ENCODE results near the gene FBXO27.
"Not testable (repeated sequence)": the region's sequence is repeated elsewhere in the genome, so short reads cannot be mapped to it uniquely, and the experiment has no call there.

Gene FBXO27

DNA sequence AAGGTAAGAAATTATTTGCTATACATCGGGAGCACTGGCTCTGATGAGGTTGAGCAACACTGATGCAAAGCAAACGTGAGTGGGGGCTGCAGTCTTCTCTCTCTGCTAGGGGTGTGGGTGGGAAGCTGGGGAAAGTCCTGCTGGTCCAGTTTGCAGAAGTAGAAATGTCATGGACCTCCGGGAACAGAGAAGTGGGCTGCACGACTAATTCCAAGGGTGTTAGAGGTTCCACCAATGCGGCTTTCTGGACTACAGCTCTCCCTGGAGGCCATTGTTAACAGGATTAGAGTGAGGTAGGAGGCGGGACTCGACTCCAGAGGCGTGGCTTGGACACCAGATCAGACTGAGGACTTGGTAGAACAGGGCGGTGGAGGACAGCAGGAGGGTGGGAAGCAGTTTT, 5.7 kb upstream of the FBXO27 start:
- no peak for DNase-seq (ENCODE audit: low read depth in 2 of 2)

DNA sequence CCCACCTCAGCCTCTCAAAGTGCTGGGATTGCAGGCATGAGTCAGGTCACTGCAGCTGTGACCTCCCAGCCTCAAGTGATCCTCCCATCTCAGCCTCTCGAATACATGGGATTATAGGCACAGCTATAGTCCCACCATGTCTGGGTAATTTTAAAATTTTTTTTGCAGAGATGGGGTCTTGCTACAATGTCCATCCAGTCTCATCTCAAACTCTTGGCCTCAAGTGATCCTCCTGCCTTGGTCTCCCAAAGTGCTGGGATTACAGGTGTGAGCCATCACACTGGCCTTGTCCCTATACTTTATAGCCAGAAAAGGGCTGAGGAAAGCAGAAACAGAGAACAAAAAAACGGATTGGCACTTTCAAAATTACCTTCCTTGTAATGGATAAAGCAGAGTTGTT, 4.8 kb upstream of the FBXO27 start:
- DNase-seq (ENCODE audit: low read depth in 2 of 2) = no peak

DNA sequence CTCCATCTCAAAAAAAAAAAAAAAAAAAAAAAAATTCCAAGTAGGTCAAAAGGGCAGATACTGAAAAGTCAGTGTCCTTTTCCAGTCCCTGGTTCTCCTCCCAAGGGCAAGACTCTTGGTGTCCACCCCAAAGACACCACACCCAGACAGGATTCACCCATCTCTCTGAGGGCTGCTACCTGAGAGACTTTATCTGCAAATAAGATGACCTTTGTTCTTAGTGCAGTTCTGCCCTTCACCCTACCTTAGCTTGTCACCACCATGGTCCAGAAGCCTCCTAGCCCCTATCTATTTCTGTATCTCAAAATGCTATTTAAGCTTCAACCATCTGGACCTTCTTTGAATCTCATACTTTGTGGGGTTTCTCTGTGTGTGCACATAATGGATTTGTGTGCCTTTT, 4.2 kb upstream of the FBXO27 start:
- no peak for DNase-seq (ENCODE audit: low read depth in 2 of 2)

DNA sequence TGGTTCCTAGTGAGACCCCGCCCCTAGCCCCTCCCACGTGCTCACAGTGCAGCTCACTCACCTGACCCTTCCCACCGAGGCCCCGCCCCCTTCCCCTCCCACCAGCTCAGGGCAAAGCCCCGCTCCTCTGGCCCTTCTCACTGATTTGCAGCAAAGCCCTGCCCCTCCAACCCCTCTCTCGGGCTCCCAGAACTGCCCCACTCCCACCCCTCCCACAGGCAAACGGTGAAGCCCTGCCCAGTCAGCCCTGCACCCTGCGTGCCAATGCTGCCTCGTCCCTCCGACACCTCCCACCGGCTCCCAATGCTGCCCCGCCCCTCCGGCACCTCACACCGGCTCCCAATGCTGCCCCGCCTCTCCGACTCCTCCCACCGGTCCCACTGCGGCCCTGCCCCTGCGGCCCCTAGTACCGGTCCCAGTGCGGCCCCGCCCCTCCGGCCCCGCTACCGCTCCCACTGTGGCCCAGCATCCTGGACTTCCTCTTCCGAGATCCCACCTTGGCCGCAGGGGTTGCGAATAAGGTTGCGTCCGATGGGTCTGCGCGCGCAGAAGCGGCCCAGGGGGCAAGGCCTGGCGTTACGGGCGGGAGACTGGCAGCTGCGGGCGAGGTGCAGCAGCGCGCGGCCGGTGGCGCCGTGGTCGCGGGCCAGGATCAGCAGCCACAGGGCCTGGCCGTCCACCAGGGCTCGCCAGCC, 834 bp downstream of the FBXO27 start:
- DNase-seq (ENCODE audit: low read depth in 2 of 2) = peak; percentile 42 to 61

DNA sequence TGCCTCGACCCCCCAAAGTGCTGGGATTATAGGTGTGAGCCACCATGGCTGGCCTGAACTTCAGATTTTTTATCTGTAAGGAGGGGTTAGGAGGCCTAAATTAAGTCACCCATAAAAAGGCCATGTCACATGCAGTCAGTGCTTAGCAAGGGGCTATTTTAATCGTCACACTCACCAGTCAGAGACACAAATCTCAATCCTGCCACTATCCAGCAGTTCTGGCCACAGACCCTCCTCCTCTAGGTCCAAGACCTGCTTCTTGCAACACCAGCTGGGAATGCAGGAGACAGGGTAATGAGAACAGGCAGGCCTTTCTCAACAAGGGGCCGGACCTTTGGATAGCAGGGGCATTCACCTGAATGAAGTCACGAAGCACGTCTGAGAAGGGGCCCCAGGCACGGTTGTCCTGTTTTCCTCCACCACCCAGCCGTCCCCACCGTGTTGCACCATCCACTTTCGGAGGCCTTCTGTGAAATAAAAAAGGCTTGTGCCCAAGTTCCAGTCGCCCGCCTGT, 1.4 kb downstream of the FBXO27 start:
- DNase-seq (ENCODE audit: low read depth in 2 of 2) = no peak

DNA sequence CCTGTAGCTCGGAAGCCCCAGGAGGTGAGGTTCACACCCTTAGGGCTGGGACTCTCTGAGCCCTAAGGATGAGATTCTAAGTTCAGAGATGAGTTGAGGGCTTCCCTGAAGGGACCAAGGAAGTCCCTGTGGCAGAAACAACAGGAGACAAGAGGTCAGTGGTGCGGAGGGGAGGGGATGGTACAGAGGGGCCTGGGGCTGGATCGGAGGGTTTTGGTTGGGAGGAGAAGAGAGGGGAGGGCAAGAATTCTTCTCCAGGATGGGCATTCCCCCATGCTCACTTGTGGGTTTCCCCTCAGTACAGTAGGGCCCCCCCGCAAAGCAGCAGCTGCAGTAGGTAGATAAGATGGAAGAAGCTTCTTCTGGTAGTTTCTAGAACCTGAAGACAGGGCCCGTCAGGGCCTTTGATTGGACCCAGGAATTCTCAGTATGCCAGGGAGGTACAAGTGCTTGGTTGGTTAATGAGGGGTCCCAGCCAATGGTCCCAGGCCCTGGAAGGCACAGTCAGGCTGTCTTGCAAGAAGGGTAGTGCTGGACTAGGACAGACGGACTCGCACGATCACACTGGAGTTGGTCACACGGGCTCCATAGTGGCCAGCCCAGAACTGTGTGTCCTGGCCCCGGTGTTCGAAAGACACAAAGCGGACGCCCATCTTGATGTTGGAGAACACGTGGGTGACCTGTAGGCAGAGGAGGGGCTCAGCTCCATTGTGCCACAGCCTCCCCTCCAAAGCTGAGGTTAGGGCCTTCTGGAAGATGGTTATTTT, 7.3 kb downstream of the FBXO27 start:
- no peak for DNase-seq (ENCODE audit: low read depth in 2 of 2)

DNA sequence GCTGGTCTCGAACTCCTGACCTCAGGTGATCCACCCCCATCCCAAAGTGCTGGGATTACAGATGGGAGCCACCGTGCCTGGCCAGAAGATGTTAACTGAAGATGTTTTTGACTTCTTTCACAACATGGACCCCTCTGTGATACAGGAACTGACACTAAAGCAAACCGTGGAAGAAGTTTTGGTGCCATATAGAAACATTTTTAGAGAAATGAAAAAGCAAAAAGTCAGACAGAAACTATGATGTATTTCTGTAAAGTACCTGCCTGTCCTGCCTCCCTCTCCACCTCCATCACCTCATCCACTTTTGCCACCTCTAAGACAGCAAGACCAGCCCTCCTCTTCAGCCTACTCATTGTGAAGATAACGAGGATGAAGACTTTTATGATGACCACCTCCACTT, 11.3 kb downstream of the FBXO27 start:
- DNase-seq (ENCODE audit: low read depth in 2 of 2) = no peak

DNA sequence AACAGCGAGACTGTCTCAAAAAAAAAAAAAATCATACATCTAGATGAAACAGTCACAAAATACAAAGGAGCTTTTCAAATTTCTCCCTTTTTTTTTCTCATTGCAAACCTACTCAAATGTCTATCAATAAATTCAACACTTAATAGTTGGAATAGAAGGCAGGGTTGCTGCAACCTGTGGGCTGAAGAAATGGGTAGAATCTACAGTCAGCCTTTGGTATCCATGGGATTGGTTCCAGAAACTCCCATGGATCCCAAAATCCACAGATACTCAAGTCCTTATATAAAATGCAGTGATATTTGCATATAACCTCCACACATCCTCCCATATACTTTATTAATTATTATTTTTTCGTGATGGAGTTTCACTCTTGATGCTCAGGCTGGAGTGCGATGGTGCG, 14.7 kb downstream of the FBXO27 start:
- no peak for DNase-seq (ENCODE audit: low read depth in 2 of 2)

DNA sequence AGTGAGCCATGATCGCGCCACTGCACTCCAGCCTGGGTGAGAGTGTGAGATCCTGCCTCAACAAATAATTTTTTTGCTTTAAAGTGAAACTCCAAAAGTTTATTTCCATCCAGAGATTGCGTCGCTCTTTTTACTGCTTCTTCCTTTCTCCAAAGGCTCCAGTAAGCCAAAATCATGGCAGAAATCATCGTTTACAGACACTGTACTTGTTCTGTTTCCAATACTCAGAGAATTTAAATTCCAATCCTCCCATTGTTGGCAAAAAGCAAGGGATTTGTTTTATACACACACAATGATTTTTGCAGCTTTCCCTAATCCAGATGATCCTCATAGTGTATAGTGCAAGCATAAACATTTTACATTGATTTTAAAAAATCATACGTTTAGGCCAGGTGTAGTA, 15.3 kb downstream of the FBXO27 start:
- no peak for DNase-seq (ENCODE audit: low read depth in 2 of 2)

DNA sequence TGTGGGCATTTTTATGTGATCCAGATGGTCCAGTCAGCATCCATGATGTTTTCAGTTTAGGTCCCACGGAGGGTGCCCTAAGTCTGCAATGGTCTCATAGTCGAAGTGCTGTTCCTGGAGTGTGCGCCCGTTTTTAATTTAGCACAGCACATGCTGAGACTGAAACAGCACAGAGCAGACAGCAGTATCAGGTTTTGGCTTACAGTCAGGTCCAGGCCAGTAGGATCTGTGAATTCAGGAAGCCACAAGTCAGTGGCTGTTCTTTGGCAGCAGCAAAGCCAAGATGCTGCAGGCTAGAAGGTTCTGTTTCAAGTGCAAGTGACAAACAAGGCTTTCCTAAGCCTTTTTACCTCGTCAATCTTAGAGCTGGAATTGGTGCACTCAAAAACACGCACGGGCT, 18.3 kb downstream of the FBXO27 start:
- DNase-seq (ENCODE audit: low read depth in 2 of 2) = no peak

DNA sequence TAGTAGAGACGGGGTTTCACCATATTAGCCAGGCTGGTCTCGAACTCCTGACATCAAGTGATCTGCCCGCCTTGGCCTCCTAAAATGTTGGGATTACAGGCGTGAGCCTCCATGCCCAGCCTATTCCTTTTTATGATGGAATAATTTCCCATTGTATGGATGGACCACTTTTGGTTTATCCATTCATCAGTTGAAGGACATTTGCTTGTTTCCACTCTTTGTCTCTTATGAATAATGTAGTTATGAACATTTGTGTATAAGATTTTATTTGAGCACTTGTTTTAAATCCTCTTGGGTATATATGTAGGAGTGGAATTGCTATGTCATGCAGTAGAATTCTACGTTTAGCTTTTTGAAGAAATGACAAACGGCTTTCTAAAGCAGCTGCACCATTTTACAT, 23.3 kb downstream of the FBXO27 start:
- DNase-seq (ENCODE audit: low read depth in 2 of 2) = no peak

DNA sequence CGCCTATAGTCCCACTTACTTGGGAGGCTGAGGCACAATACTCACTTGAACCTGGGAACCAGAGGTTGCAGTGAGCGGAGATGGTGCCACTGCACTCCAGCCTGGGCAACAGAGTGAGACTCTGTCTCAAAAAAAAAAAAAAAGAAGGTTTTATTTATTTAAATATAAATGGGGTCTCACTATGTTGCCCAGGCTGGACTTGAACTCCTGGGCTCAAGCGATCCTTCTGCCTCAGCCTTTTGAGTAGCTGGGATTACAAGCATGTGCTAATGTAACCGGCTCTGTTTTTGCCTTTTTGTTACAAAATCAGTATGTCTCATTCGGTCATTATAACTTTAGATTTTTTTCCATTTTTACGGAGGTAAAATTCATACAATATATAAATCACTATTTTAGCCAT, 24.2 kb downstream of the FBXO27 start:
- DNase-seq (ENCODE audit: low read depth in 2 of 2) = no peak

DNA sequence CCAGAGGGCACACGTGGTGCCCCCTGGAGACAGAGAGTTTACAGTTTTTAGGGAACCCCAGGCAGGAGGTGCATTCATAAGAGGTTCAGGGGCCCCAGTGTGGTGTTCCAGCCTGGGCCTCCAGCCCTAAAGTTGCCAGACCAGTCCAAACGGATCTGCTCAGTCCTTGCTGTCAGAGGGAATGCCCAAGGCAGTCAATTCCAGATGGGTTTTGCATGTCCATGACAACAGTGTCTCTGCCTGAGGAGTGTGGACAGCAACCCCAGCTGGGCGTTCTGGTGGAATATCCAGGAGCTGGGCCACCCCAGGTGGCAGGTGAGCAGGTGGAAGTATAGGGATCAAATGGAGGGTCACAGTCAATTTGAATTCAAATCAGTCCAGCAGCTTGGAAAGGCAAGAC, 25.3 kb downstream of the FBXO27 start:
- no peak for DNase-seq (ENCODE audit: low read depth in 2 of 2)

DNA sequence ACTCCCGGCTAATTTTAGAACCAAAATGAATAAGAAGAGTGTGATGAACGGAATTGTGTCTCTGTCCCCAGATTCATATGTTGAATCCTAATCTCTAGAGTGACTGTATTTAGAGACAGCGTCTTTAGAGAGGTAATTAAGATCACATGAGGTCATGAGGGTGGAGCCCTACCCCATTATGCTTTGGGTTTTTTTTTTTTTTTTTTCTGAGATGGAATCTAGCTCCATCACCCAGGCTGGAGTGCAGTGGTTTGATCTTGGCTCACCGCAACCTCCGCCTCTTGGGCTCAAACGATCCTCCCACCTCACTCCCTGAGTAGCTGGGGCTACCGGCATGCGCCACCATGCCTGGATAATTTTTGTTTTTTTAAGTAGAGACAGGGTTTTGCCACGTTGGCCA, 27.9 kb downstream of the FBXO27 start:
- DNase-seq (ENCODE audit: low read depth in 2 of 2) = no peak

DNA sequence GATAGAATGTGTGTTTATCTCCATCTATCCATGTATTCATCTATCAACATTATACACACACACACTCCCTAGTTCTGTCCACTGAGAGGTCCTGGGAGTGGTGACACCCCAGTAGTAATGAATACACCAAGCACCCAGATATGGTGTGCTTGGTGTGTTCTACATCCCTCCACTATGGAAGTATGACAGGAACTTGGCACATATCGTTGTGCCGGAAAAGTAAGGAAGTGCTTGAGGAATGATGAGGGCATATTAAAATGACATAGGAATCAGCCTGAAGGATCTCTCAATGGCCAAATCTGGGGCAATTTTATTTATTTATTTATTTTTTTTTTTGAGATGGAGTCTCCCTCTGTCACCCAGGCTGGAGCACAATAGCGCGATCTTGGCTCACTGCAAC, 28.6 kb downstream of the FBXO27 start:
- no peak for DNase-seq (ENCODE audit: low read depth in 2 of 2)

DNA sequence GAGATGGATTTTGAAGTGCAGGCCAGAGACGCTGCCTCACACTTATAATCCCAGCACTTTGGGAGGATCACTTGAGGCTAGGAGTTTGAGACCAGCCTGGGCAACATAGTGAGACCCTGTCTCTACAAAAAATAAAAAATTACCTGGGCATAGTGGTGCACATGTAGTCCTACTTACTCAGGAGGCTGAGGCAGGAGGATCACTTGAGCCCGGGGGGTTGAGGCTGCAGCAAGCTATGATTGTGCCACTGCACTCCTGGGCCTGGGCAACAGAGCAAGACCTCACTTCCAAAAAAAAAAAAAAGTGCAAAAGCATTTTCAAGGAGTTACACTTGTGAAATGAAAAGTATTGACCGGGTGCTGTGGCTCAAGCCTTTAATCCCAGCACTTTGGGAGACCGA, 29.2 kb downstream of the FBXO27 start:
- no peak for DNase-seq (ENCODE audit: low read depth in 2 of 2)

DNA sequence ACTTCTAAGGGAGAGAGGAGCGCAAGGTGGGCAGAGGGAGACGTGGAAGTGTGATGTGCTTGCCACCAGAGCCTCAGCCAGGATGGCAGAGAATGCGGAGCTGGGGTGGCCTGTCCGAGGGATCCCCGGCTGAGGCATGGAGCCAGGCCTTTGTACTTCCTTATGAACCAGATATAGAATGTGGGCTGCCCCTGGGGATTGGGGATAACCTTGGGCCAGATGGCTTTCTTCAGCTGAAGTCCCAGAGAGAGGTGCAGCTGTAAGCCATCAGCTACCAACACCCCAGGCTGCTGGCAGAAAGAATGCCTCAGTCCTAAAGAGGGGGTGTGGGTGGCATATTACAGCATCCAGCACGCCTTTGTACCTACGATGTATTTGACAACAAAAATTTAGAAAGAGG, 31.3 kb downstream of the FBXO27 start:
- DNase-seq (ENCODE audit: low read depth in 2 of 2) = no peak

DNA sequence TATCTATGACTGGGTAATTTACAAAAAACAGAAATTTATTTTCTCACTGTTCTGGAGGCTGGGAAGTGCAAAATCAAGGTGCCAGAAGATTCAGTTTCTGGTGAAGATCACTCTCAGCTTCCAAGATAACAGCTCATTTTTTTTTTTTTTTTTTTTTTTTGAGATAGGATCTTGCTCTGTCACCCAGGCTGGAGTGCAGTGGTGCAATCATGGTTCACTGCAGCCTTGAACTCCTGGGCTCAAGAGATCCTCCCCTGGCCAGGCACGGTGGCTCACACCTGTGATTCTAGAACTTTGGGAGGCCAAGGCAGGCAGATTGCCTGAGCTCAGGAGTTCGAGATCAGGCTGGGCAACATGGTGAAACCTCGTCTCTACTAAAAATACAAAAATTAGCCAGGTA, 34.8 kb downstream of the FBXO27 start:
- DNase-seq (ENCODE audit: low read depth in 2 of 2) = not testable (repeated sequence)

DNA sequence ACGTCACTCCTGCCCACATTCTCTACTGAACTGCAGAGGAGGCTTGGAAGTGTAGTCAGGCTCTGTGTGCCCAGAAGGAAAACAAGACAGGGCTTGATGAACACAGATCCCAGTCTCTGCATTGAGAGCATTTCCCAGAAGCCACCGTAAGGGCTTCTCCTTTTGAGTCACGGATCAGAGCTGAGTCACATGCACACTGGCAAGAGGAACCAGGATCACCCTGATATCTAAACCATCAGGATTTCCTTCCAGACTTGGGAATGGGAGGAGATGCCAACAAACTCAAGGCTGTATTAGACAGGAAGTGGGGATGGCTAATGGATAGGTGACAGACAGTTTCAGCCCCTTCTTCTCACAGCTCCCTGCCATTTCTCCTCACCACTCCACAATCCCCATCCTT, 39.1 kb downstream of the FBXO27 start:
- DNase-seq (ENCODE audit: low read depth in 2 of 2) = no peak

DNA sequence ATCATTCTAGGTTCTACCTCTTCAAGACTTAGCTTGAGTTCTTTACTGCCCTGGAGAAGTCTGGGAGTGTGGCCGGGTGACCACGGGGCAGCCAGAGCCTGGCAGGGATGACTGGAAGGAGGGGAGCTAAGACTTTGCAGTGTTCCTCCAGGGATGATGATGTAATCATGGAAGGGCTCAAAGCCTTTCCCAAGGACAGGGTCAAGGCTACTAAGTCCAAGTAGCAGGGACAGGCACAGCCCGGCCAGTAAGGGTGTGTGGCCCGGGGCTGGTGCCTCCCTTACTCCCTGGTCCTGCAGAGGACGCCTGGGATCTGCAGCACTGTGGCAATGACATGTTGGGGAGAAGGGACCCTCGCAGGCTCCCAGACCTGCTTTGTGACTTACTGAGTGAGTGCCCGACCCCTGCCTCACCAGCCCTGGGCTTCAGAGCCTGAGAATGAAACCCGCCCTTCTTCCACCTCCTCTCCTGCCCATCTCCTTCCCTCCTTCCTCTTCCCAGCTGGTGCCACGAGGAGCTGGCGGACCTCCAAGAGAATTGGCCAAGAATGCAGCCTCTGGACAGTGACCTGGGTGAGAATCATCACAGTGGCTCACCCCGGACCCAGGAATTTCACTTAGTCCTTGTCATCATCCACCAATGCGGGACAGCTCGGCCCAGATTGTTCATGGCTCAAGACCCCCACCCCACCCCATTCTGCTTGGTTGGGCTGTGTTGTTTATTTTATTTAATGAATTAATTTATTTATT, 41.2 kb downstream of the FBXO27 start:
- DNase-seq (ENCODE audit: low read depth in 2 of 2) = no peak

DNA sequence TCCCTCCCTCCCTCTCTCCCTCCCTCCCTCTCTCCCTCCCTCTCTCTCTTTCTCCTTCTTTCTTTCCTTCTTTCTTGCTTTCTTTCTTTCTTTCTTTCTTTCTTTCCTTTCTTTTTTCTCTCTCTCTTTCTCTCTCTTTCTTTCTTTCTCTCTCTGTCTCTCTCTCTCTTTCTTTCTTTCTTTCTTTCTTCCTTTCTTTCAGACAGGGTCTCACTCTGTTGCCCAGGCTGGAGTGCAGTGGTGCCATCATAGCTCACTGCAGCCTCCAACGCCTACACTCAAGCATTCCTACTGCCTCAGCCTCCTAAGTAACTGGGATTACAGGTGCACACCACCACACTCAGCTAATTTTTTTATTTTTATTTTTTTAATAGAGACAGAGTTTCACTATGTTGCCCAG, 42.7 kb downstream of the FBXO27 start:
- DNase-seq (ENCODE audit: low read depth in 2 of 2) = not testable (repeated sequence)

DNA sequence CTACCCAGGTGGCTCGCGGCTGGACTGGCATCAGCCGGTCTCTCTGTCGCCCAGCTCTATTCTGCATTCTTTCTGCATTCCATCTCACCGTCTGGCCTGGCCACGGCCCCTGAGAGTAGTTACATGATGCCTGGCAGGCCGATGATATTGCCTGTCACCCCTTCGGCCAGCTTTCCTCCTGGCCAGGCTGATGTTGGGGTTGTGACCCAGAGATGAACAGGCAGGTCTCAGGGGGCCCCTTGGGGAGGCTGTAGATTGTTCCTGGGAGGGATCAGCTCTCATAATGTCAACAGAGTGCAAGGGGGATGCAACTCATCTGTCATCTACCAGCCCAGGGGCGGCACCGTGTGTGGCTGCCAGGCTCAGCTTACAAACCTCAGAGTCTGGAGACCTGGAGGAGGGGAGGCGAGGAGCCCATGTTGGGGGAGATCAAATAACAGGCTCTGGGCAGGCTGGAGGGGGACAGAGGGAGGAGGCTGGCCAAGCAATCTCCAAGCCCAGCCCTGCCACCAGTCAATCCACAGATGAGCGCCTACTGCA, 43.2 kb downstream of the FBXO27 start:
- DNase-seq (ENCODE audit: low read depth in 2 of 2) = no peak

All from stimulated activated CD8-positive, alpha-beta memory T cell treated with anti-CD3 and anti-CD28 coated beads, Interleukin-2, amount 100 ng/mL, for 1 hour (primary cell).